Measurements from ENCODE around the gene DEFB125.

DNA sequence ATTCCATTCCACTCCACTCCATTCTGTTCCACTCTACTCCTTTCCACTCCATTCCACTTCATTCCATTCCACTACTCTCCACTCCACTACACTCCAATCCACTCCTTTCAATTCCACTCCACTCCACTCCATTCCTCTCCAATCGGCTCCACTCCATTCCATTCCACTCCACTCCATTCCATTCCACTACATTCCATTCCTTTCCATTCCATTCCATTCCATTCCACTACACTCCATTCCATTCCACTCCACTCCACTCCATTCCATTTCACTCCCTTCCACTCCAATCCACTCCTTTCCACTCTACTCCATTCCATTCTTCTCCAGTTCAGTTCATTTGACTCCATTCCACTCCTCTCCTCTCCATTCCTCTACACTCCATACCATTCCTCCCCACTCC is 26.2 kb upstream of the DEFB125 start:
- TF ChIP-seq, protein P1, sequence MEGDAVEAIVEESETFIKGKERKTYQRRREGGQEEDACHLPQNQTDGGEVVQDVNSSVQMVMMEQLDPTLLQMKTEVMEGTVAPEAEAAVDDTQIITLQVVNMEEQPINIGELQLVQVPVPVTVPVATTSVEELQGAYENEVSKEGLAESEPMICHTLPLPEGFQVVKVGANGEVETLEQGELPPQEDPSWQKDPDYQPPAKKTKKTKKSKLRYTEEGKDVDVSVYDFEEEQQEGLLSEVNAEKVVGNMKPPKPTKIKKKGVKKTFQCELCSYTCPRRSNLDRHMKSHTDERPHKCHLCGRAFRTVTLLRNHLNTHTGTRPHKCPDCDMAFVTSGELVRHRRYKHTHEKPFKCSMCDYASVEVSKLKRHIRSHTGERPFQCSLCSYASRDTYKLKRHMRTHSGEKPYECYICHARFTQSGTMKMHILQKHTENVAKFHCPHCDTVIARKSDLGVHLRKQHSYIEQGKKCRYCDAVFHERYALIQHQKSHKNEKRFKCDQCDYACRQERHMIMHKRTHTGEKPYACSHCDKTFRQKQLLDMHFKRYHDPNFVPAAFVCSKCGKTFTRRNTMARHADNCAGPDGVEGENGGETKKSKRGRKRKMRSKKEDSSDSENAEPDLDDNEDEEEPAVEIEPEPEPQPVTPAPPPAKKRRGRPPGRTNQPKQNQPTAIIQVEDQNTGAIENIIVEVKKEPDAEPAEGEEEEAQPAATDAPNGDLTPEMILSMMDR (IDR thresholded peaks at IDR 0.05): no peak
- no peak for TF ChIP-seq POLR2AphosphoS5 (IDR thresholded peaks at IDR 0.05)

Data from transverse colon (tissue), 4 donors.